ENCODE results near the gene PCDH11Y.
"Not testable (repeated sequence)": the region's sequence is repeated elsewhere in the genome, so short reads cannot be mapped to it uniquely, and the experiment has no call there.

DNA sequence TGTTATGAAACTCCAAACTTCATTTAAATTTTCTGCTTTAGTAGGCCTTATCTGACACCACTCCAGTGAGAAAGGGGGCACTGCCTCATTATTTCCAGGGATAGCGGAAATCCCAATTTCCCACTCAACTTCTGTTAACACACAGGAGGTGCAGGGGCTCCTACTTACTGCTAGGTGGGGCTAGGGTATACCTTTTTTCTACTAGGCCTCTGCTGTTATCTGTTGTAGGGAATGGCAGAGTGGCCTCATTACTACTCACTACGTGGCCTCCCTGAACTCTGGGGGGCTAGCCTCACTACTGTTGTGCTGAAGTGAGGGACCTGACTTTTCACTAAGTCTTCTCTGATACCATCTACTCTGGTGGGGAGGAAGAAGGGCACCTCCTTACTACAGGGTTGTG, 215.0 kb downstream of the PCDH11Y start:
- TF ChIP-seq, protein P1, sequence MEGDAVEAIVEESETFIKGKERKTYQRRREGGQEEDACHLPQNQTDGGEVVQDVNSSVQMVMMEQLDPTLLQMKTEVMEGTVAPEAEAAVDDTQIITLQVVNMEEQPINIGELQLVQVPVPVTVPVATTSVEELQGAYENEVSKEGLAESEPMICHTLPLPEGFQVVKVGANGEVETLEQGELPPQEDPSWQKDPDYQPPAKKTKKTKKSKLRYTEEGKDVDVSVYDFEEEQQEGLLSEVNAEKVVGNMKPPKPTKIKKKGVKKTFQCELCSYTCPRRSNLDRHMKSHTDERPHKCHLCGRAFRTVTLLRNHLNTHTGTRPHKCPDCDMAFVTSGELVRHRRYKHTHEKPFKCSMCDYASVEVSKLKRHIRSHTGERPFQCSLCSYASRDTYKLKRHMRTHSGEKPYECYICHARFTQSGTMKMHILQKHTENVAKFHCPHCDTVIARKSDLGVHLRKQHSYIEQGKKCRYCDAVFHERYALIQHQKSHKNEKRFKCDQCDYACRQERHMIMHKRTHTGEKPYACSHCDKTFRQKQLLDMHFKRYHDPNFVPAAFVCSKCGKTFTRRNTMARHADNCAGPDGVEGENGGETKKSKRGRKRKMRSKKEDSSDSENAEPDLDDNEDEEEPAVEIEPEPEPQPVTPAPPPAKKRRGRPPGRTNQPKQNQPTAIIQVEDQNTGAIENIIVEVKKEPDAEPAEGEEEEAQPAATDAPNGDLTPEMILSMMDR (IDR thresholded peaks at IDR 0.05), result not testable (repeated sequence)
- not testable (repeated sequence) for TF ChIP-seq POLR2A (IDR thresholded peaks at IDR 0.05)

Data from right lobe of liver (tissue), 4 donors.